Activated naive CD4-positive, alpha-beta T cell treated with anti-CD3 and anti-CD28 coated beads, Interleukin-2, amount 10 ng/mL, durations not matched to agents 7 days and 5 days (primary cell): ENCODE measurements around the gene PMEPA1.

Experiments used
- CTCF ChIA-PET: fragments of 350-600 bp; sonication (Branson Sonifier 250); formaldehyde crosslinking; loops from one replicate; lab custom pipeline; 2021; ENCODE audit warnings: antibody characterized with exemption; lab: Charles Lee
- DNase-seq: peaks from one replicate; pipeline ENCODE4 v3.0.0-alpha.2; 2020
- H3K27ac Mint-ChIP-seq: one replicate; pipeline ENCODE4 v1.8.0; 2021; ENCODE audit warnings: mild to moderate bottlenecking, moderate library complexity, mixed read lengths
- H3K27me3 Mint-ChIP-seq: one replicate; pipeline ENCODE4 v1.8.0; 2021; ENCODE audit warnings: mild to moderate bottlenecking, mixed read lengths
- H3K36me3 Mint-ChIP-seq: one replicate; pipeline ENCODE4 v1.8.0; 2021; ENCODE audit warnings: mixed read lengths
- H3K4me1 Mint-ChIP-seq: one replicate; pipeline ENCODE4 v1.8.0; 2021; ENCODE audit warnings: mixed read lengths
- H3K4me3 Mint-ChIP-seq: one replicate; pipeline ENCODE4 v1.8.0; 2021; ENCODE audit warnings: mild to moderate bottlenecking, moderate library complexity, mixed read lengths
- H3K9me3 Mint-ChIP-seq: one replicate; pipeline ENCODE4 v1.8.0; 2021; ENCODE audit warnings: mixed read lengths

PMEPA1 gene

DNA sequence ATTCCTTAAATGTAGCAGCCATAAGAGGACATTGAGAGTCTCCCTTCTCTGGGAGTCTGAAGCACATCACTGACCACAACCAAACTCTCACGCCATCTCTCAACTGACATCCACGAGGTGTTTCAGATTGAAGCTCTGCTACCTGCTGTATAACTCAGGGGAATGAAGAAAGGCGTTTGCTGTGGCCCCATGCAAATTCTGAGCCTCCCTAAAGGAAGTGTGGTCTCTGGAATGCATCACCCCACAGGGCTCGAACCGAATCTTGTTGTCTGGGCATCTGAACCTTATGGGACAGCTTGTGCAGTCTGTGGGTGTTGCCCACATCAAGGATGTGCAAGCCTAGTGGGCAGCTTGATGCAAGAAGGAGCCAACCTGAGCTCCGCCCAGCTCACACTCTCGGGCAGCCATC, 10.9 kb downstream of the PMEPA1 start:
- CTCF ChIA-PET = interaction anchor here (1.2 kb wide), 3 partner anchors 11 to 102 kb away, joined by 3 to 4 read pairs (median 3); partner anchors contain the start of gene PMEPA1
- Mint-ChIP-seq H3K27ac (peak overlapping the region; percentile 37), H3K9me3 (no peaks in the 10 kb centered on the region), H3K4me1 (peaks cover 6% of the 10 kb centered on the region), H3K27me3 (peaks cover 36% of the 10 kb centered on the region), H3K4me3 (no peak overlapping the region), H3K36me3 (no peaks in the 10 kb centered on the region)
- DNase-seq = no peak

DNA sequence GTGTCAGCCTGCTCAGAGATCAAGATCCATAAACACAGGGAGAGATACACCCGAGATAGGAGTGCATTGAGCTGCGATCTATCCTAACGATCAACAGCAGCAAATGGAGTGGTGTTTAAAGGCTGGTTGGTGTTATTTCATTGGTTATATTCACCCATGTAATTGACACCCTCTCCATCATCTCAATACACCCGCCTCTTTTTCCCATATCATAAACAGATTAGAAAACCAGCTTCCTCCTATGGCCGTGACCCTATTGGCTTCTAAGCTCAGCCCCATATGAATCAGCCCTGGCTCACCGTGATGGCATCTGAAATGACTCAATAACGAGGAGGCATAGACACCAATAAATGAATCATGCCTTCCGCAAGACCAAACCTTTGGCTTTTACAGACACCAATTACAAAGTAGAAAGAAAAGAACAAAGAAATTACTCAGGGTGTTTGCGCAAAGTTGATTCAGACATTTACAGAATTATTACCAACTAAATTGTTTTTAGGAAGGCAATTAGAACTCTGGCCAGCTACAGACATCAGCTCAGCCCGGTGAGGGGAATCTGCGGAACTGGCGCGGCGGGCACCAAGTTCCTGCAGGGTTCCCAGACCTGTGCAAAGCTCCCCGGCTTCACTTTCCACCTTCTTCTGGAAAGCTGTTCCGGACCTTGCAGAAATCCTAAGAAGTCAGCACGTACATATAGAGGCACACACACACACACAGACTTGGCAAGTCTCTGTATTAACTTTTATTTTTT, 11.5 kb downstream of the PMEPA1 start:
- H3K27ac Mint-ChIP-seq = no peak overlapping the region
- peaks cover 35% of the 10 kb centered on the region for H3K27me3 Mint-ChIP-seq
- H3K4me1 Mint-ChIP-seq = peaks cover 6% of the 10 kb centered on the region
- H3K36me3 Mint-ChIP-seq = no peaks in the 10 kb centered on the region
- peak; percentile 32 for DNase-seq
- H3K9me3 Mint-ChIP-seq = no peaks in the 10 kb centered on the region
- CTCF ChIA-PET = interaction anchor here (1.2 to 1.6 kb wide), 3 partner anchors 11 to 102 kb away, joined by 3 to 4 read pairs (median 3); no protein-coding TSS in a partner anchor
- no peak overlapping the region for H3K4me3 Mint-ChIP-seq

DNA sequence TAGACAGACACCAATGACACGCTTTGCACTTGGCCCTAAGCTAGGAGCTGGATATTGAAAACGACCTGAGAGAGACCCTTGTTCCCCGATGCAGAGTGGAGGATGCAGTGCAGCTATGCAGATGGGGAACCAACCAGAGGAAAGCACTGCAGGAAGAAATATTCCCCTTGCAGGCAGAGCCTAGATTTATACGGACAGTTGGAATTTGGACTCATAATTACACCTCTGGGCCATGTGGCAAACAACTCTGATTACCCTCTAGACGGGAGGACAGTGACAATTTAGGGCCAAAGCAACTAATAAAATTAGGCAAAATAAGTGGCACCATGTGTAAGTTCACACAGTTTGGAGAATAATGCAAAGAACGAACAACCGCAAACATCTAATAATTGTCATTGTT, 12.3 kb downstream of the PMEPA1 start:
- peaks cover 34% of the 10 kb centered on the region for H3K27me3 Mint-ChIP-seq
- CTCF ChIA-PET = interaction anchor here (1.0 to 1.6 kb wide), 3 partner anchors 13 to 69 kb away, joined by 3 read pairs; no protein-coding TSS in a partner anchor
- H3K27ac Mint-ChIP-seq = no peak overlapping the region
- H3K36me3 Mint-ChIP-seq = no peaks in the 10 kb centered on the region
- H3K4me3 Mint-ChIP-seq = no peak overlapping the region
- no peaks in the 10 kb centered on the region for H3K9me3 Mint-ChIP-seq
- no peak for DNase-seq
- peaks cover 6% of the 10 kb centered on the region for H3K4me1 Mint-ChIP-seq

DNA sequence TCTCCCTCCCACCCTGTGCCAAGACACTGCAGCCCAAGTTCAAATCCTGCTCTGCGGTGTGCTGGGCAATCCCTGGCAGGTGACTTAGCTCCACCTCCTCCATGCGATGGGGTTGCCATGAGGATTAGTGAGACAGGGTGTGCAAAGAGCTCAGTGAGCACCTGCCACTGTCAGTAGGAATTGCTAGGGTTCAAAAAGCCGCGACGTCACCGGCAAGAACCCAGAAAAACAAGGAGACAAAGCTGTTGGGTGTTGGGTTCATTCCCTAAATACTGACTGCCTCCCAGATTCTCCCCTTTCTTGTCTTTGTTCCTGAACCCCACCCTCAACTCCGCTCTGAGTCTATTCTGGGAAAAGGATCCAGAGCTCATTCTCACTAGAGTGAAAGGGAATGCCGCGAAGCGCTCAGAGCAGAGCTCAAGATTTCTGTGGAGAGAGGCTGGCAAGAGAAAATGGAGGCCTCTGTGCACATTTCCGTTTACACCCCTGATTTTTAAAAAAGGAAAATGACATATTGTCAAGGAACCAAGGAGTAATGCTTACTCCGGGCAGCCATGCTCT, 13.3 kb downstream of the PMEPA1 start:
- no peaks in the 10 kb centered on the region for H3K9me3 Mint-ChIP-seq
- CTCF ChIA-PET = interaction anchor here (1.0 to 1.6 kb wide), 3 partner anchors 14 to 68 kb away, joined by 3 read pairs; no protein-coding TSS in a partner anchor
- H3K27ac Mint-ChIP-seq = no peak overlapping the region
- no peak for DNase-seq
- H3K4me3 Mint-ChIP-seq = no peak overlapping the region
- H3K27me3 Mint-ChIP-seq = peaks cover 23% of the 10 kb centered on the region
- H3K4me1 Mint-ChIP-seq = peaks cover 6% of the 10 kb centered on the region
- H3K36me3 Mint-ChIP-seq = no peaks in the 10 kb centered on the region

DNA sequence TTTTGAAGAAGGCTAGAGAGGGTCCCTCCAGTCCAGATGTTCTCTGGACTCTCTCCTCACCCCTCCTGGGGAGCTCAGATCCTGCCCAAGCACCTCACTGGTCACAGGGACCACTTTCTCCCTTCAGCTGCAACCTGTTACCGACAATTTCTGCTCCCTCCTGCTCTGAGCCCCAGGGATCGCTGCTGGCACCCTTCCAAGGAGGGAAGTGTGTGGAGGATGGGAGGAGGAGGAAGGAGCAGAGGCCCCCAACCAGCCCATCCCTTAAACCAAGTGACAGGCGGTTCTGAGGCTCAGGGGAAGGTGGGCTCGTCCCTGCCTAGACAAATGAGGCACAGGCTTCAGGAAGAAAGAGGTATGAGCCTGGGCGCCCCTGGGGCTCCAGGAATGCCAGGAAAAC, 13.9 kb downstream of the PMEPA1 start:
- Mint-ChIP-seq H3K4me3 (no peak overlapping the region), H3K4me1 (peaks cover 6% of the 10 kb centered on the region), H3K27ac (no peak overlapping the region), H3K9me3 (no peaks in the 10 kb centered on the region), H3K27me3 (peaks cover 18% of the 10 kb centered on the region), H3K36me3 (no peaks in the 10 kb centered on the region)
- CTCF ChIA-PET = no interaction called here
- DNase-seq = no peak

DNA sequence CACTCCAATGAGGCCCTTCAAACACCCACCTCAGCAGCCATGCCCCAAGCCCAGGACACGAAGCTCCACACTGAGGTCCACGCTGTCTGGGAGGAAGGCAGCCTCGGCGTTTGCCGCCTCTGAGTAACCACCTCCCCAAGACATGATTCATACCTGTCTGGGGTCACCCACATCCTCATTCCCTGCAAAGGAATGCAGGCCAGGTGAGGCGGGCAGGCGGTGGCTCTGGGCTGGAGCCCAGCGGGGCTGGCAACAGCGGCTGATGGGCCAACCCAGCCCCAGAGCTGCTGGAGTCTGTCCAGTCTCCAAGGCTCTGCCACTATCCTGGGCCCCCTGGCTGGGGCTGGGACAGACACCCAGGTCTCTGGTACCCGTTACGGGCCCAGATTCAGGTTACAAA, 14.8 kb downstream of the PMEPA1 start:
- CTCF ChIA-PET = no interaction called here
- H3K4me3 Mint-ChIP-seq = no peak overlapping the region
- H3K27ac Mint-ChIP-seq = no peak overlapping the region
- peaks cover 6% of the 10 kb centered on the region for H3K4me1 Mint-ChIP-seq
- H3K36me3 Mint-ChIP-seq = no peaks in the 10 kb centered on the region
- no peak for DNase-seq
- H3K27me3 Mint-ChIP-seq = peaks cover 15% of the 10 kb centered on the region
- H3K9me3 Mint-ChIP-seq = no peaks in the 10 kb centered on the region

DNA sequence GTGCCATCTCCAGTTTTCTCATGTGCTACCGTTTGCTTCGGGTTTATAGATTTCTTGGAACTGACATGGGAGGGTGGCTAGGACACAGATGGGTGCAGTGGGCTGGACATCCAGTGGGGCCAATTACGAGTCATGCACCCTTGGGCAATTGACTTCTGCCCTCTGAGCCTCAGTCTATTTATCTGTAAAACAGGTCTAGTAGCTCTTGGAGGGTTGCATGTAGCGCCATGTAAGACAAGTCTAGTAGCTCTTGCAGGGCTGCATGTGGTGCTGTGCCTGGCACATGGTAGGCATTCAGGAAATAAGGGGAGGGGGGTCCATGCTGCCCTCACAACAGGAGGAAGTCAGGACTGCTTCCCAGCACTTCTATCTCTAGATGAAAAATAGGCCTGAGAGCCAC, 15.3 kb downstream of the PMEPA1 start:
- CTCF ChIA-PET = interaction anchor here (0.9 kb wide), 1 partner anchor 22 kb away, joined by 3 read pairs; no protein-coding TSS in a partner anchor
- Mint-ChIP-seq H3K27me3 (peaks cover 10% of the 10 kb centered on the region), H3K36me3 (no peaks in the 10 kb centered on the region), H3K9me3 (no peaks in the 10 kb centered on the region), H3K4me1 (peaks cover 6% of the 10 kb centered on the region), H3K4me3 (no peak overlapping the region), H3K27ac (no peak overlapping the region)
- DNase-seq = no peak

DNA sequence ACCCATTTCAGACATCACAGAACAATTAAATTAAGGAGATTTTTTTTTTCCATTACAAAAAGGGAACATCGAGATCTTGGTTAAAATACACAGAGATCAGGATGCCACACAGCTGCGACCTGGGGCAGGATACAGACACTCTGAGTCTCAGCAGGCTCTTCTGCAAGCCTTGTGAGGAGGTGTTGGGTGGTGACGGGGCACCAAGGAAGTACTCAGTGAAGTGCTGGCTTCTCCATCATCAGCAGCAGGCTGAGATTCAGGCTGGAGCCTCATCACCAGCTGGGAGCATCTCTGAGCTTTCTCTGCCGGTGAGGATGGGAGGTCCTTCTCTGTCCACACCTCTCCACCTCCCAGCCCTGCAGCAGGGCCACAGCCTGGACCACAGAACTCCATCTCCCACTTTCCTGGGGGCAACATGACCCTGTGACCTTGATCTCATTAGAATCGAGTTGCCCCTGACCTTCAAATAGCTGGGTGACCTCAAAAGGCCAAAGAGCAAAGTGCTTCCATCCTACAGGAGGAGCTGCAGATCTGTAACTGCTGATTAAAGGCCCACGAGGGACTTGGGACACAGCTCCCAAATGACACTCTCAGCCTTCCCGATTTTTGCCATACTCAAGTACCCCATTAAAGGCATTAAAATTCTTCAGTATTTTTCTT, 16.0 kb downstream of the PMEPA1 start:
- CTCF ChIA-PET = interaction anchor here (0.9 kb wide), 1 partner anchor 22 kb away, joined by 3 read pairs; no protein-coding TSS in a partner anchor
- Mint-ChIP-seq H3K27ac (no peak overlapping the region), H3K9me3 (no peaks in the 10 kb centered on the region), H3K27me3 (peaks cover 7% of the 10 kb centered on the region), H3K4me1 (peaks cover 4% of the 10 kb centered on the region), H3K4me3 (no peak overlapping the region), H3K36me3 (no peaks in the 10 kb centered on the region)
- no peak for DNase-seq

DNA sequence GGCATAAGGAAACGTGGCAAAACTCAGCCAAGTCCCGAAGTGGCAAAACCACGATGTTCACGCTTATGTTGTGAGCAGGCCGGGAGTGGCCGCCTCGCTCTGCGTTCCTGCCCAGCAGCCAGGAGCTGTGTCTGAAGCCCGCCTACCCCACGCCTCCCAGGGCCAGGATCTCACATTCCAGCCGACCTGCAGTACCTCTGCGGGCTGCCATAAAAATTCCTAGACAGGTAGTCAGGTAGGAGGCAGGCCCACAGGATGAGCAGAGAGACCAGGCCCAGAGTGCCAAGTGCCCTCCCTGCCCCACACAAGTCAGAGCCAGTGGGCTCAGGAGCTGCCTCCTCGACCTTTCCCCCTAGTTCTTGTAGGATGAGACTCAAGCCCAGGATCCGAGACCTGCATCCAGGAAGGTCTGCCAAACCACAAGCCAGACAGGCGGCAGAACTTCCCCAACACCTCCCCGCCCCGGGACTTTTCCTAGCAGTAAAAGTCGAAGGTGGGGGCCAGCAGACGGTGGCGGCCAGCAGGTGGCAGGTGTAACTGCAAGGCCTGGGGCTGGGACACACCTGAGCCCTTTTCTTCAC, 16.7 kb downstream of the PMEPA1 start:
- CTCF ChIA-PET = no interaction called here
- Mint-ChIP-seq H3K9me3 (no peaks in the 10 kb centered on the region), H3K4me1 (no peaks in the 10 kb centered on the region), H3K27me3 (peaks cover 3% of the 10 kb centered on the region), H3K36me3 (no peaks in the 10 kb centered on the region), H3K4me3 (no peak overlapping the region), H3K27ac (peak overlapping the region; percentile 45)
- DNase-seq = no peak

DNA sequence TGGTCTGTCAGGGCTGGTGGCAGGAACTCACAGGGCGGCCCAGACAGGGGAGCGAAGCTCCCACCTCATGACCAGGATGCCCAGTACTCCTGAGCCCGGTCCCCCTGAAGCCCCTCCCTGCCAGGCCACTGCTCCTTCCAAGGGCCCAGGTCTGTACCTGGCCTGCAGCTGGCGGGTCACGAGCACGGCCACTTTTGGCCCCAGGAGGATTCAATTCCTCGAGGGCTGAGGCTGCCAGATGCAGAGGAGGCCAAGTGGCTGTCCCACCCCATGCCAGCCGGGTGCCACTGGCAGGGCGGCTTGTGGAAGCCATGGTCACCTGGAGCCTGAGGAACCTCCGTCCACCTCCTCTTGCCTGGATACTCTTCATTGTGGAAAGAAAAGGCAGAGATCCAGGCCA, 17.4 kb downstream of the PMEPA1 start:
- peaks cover 8% of the 10 kb centered on the region for H3K27me3 Mint-ChIP-seq
- no peaks in the 10 kb centered on the region for H3K4me1 Mint-ChIP-seq
- DNase-seq = no peak
- no peak overlapping the region for H3K4me3 Mint-ChIP-seq
- H3K27ac Mint-ChIP-seq = no peak overlapping the region
- H3K36me3 Mint-ChIP-seq = no peaks in the 10 kb centered on the region
- no peaks in the 10 kb centered on the region for H3K9me3 Mint-ChIP-seq
- CTCF ChIA-PET = no interaction called here

DNA sequence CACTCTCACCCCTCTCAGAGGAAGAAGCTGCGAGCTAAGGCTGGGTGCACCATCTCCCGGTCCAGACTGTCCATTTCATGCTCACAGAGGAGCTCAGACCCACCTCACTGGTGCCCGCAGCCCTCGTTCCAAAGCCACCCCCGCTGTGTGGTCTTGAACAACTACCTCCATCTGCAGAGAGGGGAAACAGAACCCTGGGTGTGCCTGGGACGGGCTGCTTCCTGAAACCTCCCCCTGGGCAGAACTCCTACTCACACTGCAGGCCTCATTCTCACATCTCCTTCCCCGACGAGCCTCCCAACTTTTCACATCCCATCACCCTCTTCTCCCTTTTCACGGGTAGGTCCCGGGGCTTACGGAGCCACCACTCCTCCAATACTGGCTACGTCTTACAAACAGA, 18.1 kb downstream of the PMEPA1 start:
- no peaks in the 10 kb centered on the region for H3K36me3 Mint-ChIP-seq
- no peak overlapping the region for H3K27ac Mint-ChIP-seq
- CTCF ChIA-PET = no interaction called here
- no peak for DNase-seq
- no peak overlapping the region for H3K4me3 Mint-ChIP-seq
- peaks cover 13% of the 10 kb centered on the region for H3K27me3 Mint-ChIP-seq
- H3K9me3 Mint-ChIP-seq = no peaks in the 10 kb centered on the region
- no peaks in the 10 kb centered on the region for H3K4me1 Mint-ChIP-seq

DNA sequence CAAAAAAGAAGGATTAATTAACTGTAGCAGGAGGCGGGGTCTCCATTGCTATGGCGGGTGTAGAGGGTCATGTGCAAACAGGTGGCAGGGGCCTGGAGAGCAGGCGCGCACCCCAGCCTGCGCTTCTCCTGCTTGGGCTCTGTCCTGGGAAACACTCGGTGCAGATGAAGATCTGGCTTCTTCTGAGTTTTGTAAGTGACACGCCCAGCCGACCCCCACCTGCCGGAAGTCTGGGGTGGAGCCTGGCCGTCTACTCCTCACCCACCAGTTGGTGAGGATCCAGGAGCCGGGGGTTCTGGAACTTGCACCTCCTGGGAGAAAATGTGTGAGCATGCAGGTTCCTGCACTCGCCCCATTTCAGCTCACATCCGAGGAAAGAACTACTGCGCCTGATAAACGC, 19.3 kb downstream of the PMEPA1 start:
- Mint-ChIP-seq H3K27ac (no peak overlapping the region), H3K4me1 (no peaks in the 10 kb centered on the region), H3K27me3 (peaks cover 13% of the 10 kb centered on the region), H3K36me3 (no peaks in the 10 kb centered on the region), H3K9me3 (no peaks in the 10 kb centered on the region), H3K4me3 (no peak overlapping the region)
- DNase-seq = no peak
- CTCF ChIA-PET = no interaction called here

DNA sequence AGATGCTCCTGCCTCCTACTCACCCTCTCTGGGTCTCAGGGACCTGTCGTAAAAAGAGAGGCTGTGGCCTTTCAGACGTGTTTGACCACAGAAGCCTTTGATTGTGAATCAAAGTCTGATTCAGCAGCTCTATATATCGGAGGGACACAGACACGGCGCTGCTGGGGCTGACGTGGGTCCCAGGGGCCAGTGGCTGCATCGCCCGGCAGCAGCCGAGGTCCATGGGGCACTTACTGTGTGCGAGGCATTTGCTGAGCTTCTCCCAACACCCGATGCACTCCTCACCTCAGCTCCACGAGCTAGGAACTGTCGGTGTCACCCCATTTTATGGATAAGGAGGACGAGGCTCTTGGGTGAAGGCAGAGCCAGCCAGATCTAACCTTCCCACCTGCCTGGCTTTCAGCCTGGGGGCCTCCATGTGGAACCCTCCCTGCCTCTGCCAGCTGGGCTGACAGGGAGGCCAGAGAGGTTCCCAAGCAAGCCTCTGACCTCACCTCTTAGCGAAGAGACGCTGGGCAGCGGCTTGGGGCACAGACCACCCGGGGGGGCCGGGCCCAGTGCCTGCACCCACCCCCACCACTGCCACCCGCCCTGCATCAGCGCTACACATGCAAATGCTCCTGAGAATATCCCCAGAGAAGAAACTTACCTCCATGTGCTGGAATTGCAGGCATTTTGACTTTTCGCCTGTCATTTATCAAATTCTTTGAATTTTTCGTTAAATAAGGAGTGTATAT, 19.9 kb downstream of the PMEPA1 start:
- DNase-seq = no peak
- H3K27ac Mint-ChIP-seq = no peak overlapping the region
- CTCF ChIA-PET = no interaction called here
- H3K36me3 Mint-ChIP-seq = no peaks in the 10 kb centered on the region
- no peaks in the 10 kb centered on the region for H3K9me3 Mint-ChIP-seq
- H3K27me3 Mint-ChIP-seq = peaks cover 13% of the 10 kb centered on the region
- no peak overlapping the region for H3K4me3 Mint-ChIP-seq
- H3K4me1 Mint-ChIP-seq = no peaks in the 10 kb centered on the region

DNA sequence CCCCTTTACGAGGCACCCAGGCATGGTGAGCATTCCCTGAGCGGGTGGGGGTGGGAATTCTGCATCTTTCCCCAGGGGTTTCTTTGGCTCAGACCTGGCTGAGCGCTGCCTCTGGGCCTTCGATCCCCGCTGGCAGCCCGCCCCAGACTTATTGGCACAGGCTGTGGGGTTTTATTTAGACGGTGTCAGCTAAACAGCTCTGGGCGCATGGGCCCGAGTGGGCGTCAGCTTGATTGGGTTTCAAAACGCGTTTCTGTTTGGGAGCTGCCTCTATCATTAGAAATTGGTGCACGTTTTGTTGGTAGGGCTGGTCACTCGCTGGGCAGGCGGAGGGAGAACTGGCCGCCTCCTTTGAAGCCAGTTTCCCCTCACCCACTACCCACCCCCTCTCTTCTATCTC, 21.0 kb downstream of the PMEPA1 start:
- no peaks in the 10 kb centered on the region for H3K4me1 Mint-ChIP-seq
- no peak overlapping the region for H3K4me3 Mint-ChIP-seq
- peaks cover 13% of the 10 kb centered on the region for H3K27me3 Mint-ChIP-seq
- no peak for DNase-seq
- CTCF ChIA-PET = no interaction called here
- H3K36me3 Mint-ChIP-seq = no peaks in the 10 kb centered on the region
- no peak overlapping the region for H3K27ac Mint-ChIP-seq
- no peaks in the 10 kb centered on the region for H3K9me3 Mint-ChIP-seq
